Spleen (tissue), 11 donors: ENCODE data around the gene RAB15. TPM values are rescaled to one million over a fixed set of nuclear protein-coding genes. Genes with fewer than 3 reads are reported as not detected.
A peak's percentile ranks its signal among the peaks of the same experiment; 100 is the strongest.

Source experiments
- DNase-seq: peaks from one replicate; pipeline ENCODE4 v3.0.0-alpha.2; 2020
- H3K27ac ChIP-seq, 8 donors: fragments of 200-600 bp; sonication (generic) in 7 of 8; 1 replicate in 4 of 8; 2 replicates in 4 of 8; pipeline versions ENCODE4 v1.5.0 to v1.8.0; 2016 to 2021; ENCODE audit warnings: inconsistent platforms in 4 of 8, mild to moderate bottlenecking in 4 of 8, moderate library complexity in 1 of 8
- H3K27me3 ChIP-seq, 7 donors: fragments of 200-600 bp; sonication (generic) in 6 of 7; replicated peaks in 1 of 7; 1 replicate in 4 of 7; 2 replicates in 3 of 7; pipeline versions ENCODE4 v1.5.0 to v1.8.0; 2016 to 2021; ENCODE audit warnings: inconsistent platforms in 3 of 7, mild to moderate bottlenecking in 1 of 7
- H3K36me3 ChIP-seq, 6 donors: fragments of 200-600 bp; sonication (generic) in 5 of 6; 1 replicate in 4 of 6; 2 replicates in 2 of 6; pipeline versions ENCODE4 v1.5.0 to v1.8.0; 2016 to 2021; ENCODE audit warnings: inconsistent platforms in 2 of 6
- H3K4me1 ChIP-seq, 6 donors: fragments of 200-600 bp; sonication (generic) in 5 of 6; 1 replicate in 3 of 6; 2 replicates in 3 of 6; pipeline versions ENCODE4 v1.5.0 to v1.8.0; 2016 to 2021; ENCODE audit warnings: inconsistent platforms in 3 of 6
- H3K4me3 ChIP-seq, 8 donors: fragments of 200-600 bp; sonication (generic) in 7 of 8; 1 replicate in 4 of 8; 2 replicates in 4 of 8; pipeline versions ENCODE4 v1.5.0 to v1.8.0; 2016 to 2021; ENCODE audit warnings: inconsistent platforms in 4 of 8, mild to moderate bottlenecking in 4 of 8, moderate library complexity in 2 of 8
- H3K9me3 ChIP-seq, 8 donors: fragments of 200-600 bp; sonication (generic) in 7 of 8; 1 replicate in 4 of 8; 2 replicates in 4 of 8; pipeline versions ENCODE4 v1.5.0 to v1.8.0; 2016 to 2021; ENCODE audit warnings: inconsistent platforms in 4 of 8
- POLR2A ChIP-seq, 3 donors: fragments of 450-650 bp; IDR thresholded peaks; one replicate each; pipeline ENCODE4 v1.5.1; 2017; ENCODE audit warnings: antibody characterized with exemption in 3 of 3, mild to moderate bottlenecking in 1 of 3
- POLR2AphosphoS5 ChIP-seq, 3 donors: sonication (generic); formaldehyde crosslinking; IDR thresholded peaks; one replicate each; pipeline ENCODE4 v1.5.1; 2017; ENCODE audit warnings: antibody characterized with exemption in 3 of 3
- WGBS, 5 donors: extraction: QIAGEN DNeasy Blood & Tissue Kit in 3 of 5; methylation state at CpG; one replicate each; pipeline versions ENCODE4 v1.1.5 to v1.1.7; 2013 to 2018; 5-methylcytosine and 5-hydroxymethylcytosine counted together
- intact Hi-C: fragments of 100-400 bp; cut with DNase I; formaldehyde crosslinking; loops from one replicate; pipeline ENCODE4 v1.15.0; 2023; ENCODE audit warnings: low total_unique reads
- polyA plus RNA-seq, 3 donors: library from polyadenylated mRNA; stranded (reverse); fragments of 200-250 nt; gene quantifications; one replicate each; pipeline ENCODE4 v1.2.1, GENCODE V29; 2013
- total RNA-seq, 7 donors: library from RNA; depleted of rRNA in 3 of 7; stranded (reverse); fragments of >200 nt in 3 of 7; fragmentation: NEBNext Ultra II Directional in 4 of 7; extraction: Animal tissue kit (Norgen Biotek cat#: 25700) in 4 of 7; gene quantifications; one replicate each; pipeline versions ENCODE4 v1.1.0 to v1.2.1, GENCODE V29; 2016 to 2021
- TF ChIP-seq, protein P1 (sequence below), 11 experiments: fragments of 200-600 bp in 7 of 11; fragments of 450-650 bp in 4 of 11; sonication (generic) in 4 of 11; IDR thresholded peaks in 8 of 11; conservative IDR thresholded peaks in 3 of 11; 1 replicate in 7 of 11; 2 replicates in 4 of 11; pipeline versions ENCODE4 v1.4.0 to v1.8.0; 2016 to 2021; ENCODE audit warnings: antibody characterized with exemption in 11 of 11, inconsistent platforms in 4 of 11, mild to moderate bottlenecking in 1 of 11
- donor health status: healthy with polysubstance abuse.
- donor health status: DM: no; HTN: no; CAD: no; lungs with moderate emphysema.
- donor health status: DM: no; HTN: no; CAD: no.
- donor health status: Bipolar disorder and iron deficiency.
- donor health status: healthy.
- donor health status: DM: no; HTN: no; CAD: no.
- donor health status: DM: yes; HTN: yes; CAD: no.

RAB15 gene
- total and polyA plus RNA-seq, 10 donors, result 1.2 to 7.0 (median 2.2) TPM

GRCh38 chr14:64934338-64934929 is 37.7 kb downstream of the RAB15 start:
- intact Hi-C loops, result no loop called here
- Histone ChIP-seq H3K9me3 (no peaks in the 10 kb centered on the region), H3K27ac (peak overlapping the region in 1 of 8 donors; percentile 37), H3K4me3 (no peak overlapping the region), H3K4me1 (peaks cover 0 to 47% (median 10%) of the 10 kb centered on the region in 6 donors), H3K36me3 (peaks cover 0 to 98% (median 46%) of the 10 kb centered on the region in 6 donors), H3K27me3 (no peaks in the 10 kb centered on the region)
- DNase-seq, result no peak
- TF ChIP-seq, protein P1, sequence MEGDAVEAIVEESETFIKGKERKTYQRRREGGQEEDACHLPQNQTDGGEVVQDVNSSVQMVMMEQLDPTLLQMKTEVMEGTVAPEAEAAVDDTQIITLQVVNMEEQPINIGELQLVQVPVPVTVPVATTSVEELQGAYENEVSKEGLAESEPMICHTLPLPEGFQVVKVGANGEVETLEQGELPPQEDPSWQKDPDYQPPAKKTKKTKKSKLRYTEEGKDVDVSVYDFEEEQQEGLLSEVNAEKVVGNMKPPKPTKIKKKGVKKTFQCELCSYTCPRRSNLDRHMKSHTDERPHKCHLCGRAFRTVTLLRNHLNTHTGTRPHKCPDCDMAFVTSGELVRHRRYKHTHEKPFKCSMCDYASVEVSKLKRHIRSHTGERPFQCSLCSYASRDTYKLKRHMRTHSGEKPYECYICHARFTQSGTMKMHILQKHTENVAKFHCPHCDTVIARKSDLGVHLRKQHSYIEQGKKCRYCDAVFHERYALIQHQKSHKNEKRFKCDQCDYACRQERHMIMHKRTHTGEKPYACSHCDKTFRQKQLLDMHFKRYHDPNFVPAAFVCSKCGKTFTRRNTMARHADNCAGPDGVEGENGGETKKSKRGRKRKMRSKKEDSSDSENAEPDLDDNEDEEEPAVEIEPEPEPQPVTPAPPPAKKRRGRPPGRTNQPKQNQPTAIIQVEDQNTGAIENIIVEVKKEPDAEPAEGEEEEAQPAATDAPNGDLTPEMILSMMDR (IDR thresholded peaks at IDR 0.05 in 8 of 11, conservative IDR thresholded peaks at IDR 0.05 in 3 of 11), result no peak
- TF ChIP-seq POLR2A (IDR thresholded peaks at IDR 0.05) (no peak), POLR2AphosphoS5 (IDR thresholded peaks at IDR 0.05) (no peak)
- WGBS, 5 donors, result 60 to 71% (median 67%) methylated on average over 1 of the region's 1 CpG

DNA sequence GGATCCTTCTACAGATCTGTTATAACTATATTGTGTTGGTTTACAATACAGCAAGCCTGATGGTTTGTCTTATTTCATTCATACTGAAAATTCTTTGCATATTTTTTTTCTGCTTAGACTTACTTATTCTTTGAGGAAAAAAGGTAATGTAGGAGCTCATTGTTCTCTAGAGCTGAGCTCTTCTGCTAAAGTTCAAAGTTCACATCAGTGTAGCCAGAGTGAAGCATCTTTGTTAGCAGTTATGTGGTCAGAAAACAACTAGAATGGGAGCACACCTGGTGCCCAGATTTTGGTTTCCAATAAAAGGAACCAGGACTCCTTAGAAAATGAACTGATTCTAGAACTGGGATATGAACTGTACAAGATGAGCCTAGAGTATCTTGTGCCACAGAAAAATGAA is 39.9 kb downstream of the RAB15 start:
- H3K27me3 ChIP-seq, result no peaks in the 10 kb centered on the region
- peaks cover 13 to 69% (median 29%) of the 10 kb centered on the region in 6 donors for H3K4me1 ChIP-seq
- intact Hi-C loops, result no loop called here
- no peaks in the 10 kb centered on the region for H3K9me3 ChIP-seq
- H3K36me3 ChIP-seq, result peaks cover 0 to 98% (median 48%) of the 10 kb centered on the region in 6 donors
- no peak overlapping the region for H3K4me3 ChIP-seq
- H3K27ac ChIP-seq, result no peak overlapping the region
- TF ChIP-seq POLR2AphosphoS5 (IDR thresholded peaks at IDR 0.05) (no peak), POLR2A (IDR thresholded peaks at IDR 0.05) (no peak)
- TF ChIP-seq, protein P1 (IDR thresholded peaks at IDR 0.05 in 8 of 11, conservative IDR thresholded peaks at IDR 0.05 in 3 of 11), result no peak
- no peak for DNase-seq

- DNase-seq, result no peak
- intact Hi-C loops, result no loop called here
- peak overlapping the region in 3 of 8 donors; percentile 4 to 75 (median 69) for H3K27ac ChIP-seq
- TF ChIP-seq POLR2AphosphoS5 (IDR thresholded peaks at IDR 0.05) (no peak), POLR2A (IDR thresholded peaks at IDR 0.05) (no peak)
- TF ChIP-seq, protein P1 (IDR thresholded peaks at IDR 0.05 in 8 of 11, conservative IDR thresholded peaks at IDR 0.05 in 3 of 11), result no peak
- WGBS, 5 donors, result 91 to 100% (median 96%) methylated on average over 2 of the region's 2 CpGs
- no peak overlapping the region for H3K4me3 ChIP-seq
- H3K9me3 ChIP-seq, result no peaks in the 10 kb centered on the region
- H3K4me1 ChIP-seq, result peaks cover 13 to 79% (median 35%) of the 10 kb centered on the region in 6 donors
- H3K36me3 ChIP-seq, result peaks cover 0 to 99% (median 53%) of the 10 kb centered on the region in 6 donors
- no peaks in the 10 kb centered on the region for H3K27me3 ChIP-seq
Observed at GRCh38 chr14:64931123-64931522, 41.0 kb downstream of the RAB15 start.

- Histone ChIP-seq H3K4me3 (no peak overlapping the region), H3K9me3 (no peaks in the 10 kb centered on the region), H3K36me3 (peaks cover 0 to 100% (median 61%) of the 10 kb centered on the region in 6 donors), H3K27me3 (no peaks in the 10 kb centered on the region), H3K27ac (peak overlapping the region in 5 of 8 donors; percentile 65 to 75 (median 69)), H3K4me1 (peaks cover 13 to 76% (median 32%) of the 10 kb centered on the region in 6 donors)
- 89 to 96% (median 92%) methylated on average over 3 of the region's 3 CpGs for WGBS, 5 donors
- TF ChIP-seq POLR2AphosphoS5 (IDR thresholded peaks at IDR 0.05), result no peak
- intact Hi-C loops, result no loop called here
- no peak for DNase-seq
Observed at GRCh38 chr14:64930085-64930843, 41.9 kb downstream of the RAB15 start.
